Caco-2 (cell line): ENCODE measurements around the gene FRMD8. TPM values are rescaled to one million over a fixed set of nuclear protein-coding genes. Genes with fewer than 3 reads are reported as not detected.

Experiments
- BruUV-seq: library from RNA; stranded (reverse); fragments of 400-500 nt; replicated peaks from 2 replicates; lab custom pipeline; 2021; lab: Mats Ljungman, UMichigan
- CTCF ChIA-PET: fragments of 300-600 bp; sonication (Branson Sonifier 250); formaldehyde crosslinking; loops from one replicate; lab custom pipeline; 2022; ENCODE audit warnings: antibody characterized with exemption; lab: Charles Lee
- POLR2A ChIA-PET: fragments of 300-600 bp; sonication (Branson Sonifier 250); formaldehyde crosslinking; loops from one replicate; lab custom pipeline; 2022; ENCODE audit warnings: antibody characterized with exemption; lab: Charles Lee
- DNase-seq, 2 experiments: peaks; one replicate each; pipeline versions ENCODE4 v3.0.0 to v3.0.0-alpha.2; 2020 to 2022
- H3K27me3 ChIP-seq: replicated peaks from 2 replicates; pipeline ENCODE4 v1.6.0; 2011; ENCODE audit warnings: low read length; ENCODE audit not compliant: control insufficient read depth, insufficient read depth
- H3K36me3 ChIP-seq: 2 replicates; pipeline ENCODE4 v1.5.1; 2011; ENCODE audit warnings: low read length; ENCODE audit not compliant: control insufficient read depth, insufficient read depth
- H3K4me1 ChIP-seq: fragments of 250-450 bp; sonication (Bioruptor Pico); 2 replicates; pipeline ENCODE4 v1.5.1; 2020; ENCODE audit warnings: mild to moderate bottlenecking
- H3K4me3 ChIP-seq: 2 replicates; pipeline ENCODE4 v1.5.1; 2011; ENCODE audit warnings: low read depth, mild to moderate bottlenecking, control low read depth, low read length
- H3K9me3 ChIP-seq: fragments of 250-450 bp; sonication (Bioruptor Pico); 2 replicates; pipeline ENCODE4 v1.5.1; 2020; ENCODE audit warnings: mild to moderate bottlenecking, moderate library complexity
- H3K27ac Mint-ChIP-seq: one replicate; pipeline ENCODE4 v1.8.0; 2022; ENCODE audit warnings: mixed read lengths; ENCODE audit not compliant: unreplicated experiment
- H3K27me3 Mint-ChIP-seq: one replicate; pipeline ENCODE4 v1.8.0; 2022; ENCODE audit warnings: mixed read lengths; ENCODE audit not compliant: insufficient read depth, unreplicated experiment
- H3K36me3 Mint-ChIP-seq: one replicate; pipeline ENCODE4 v1.8.0; 2022; ENCODE audit warnings: mild to moderate bottlenecking, mixed read lengths; ENCODE audit not compliant: insufficient read depth, unreplicated experiment
- H3K4me1 Mint-ChIP-seq: one replicate; pipeline ENCODE4 v1.8.0; 2022; ENCODE audit warnings: low read depth, mixed read lengths; ENCODE audit not compliant: unreplicated experiment
- H3K4me3 Mint-ChIP-seq: one replicate; pipeline ENCODE4 v1.8.0; 2022; ENCODE audit warnings: mild to moderate bottlenecking, moderate library complexity, mixed read lengths; ENCODE audit not compliant: unreplicated experiment
- H3K9me3 Mint-ChIP-seq: one replicate; pipeline ENCODE4 v1.8.0; 2022; ENCODE audit warnings: mixed read lengths; ENCODE audit not compliant: unreplicated experiment
- intact Hi-C: fragments of 100-400 bp; cut with micrococcal nuclease; formaldehyde crosslinking; loops from one replicate; pipeline ENCODE4 v1.10.0; 2022; ENCODE audit not compliant: unreplicated experiment
- total RNA-seq: library from RNA; stranded (reverse); gene quantifications from 2 replicates; pipeline ENCODE4 v1.2.3, GENCODE V29; 2022
- TF ChIP-seq, protein P1 (sequence below), 2 experiments: fragments of 200-600 bp in 1 of 2; IDR thresholded peaks; 1 replicate in 1 of 2; 2 replicates in 1 of 2; pipeline versions ENCODE4 v1.5.1 to v1.8.0; 2011 to 2022; ENCODE audit warnings: antibody characterized with exemption in 1 of 2, control low read depth in 1 of 2, inconsistent platforms in 1 of 2, low read depth in 1 of 2, low read length in 1 of 2, mild to moderate bottlenecking in 1 of 2, moderate library complexity in 1 of 2; ENCODE audit not compliant: insufficient read depth in 1 of 2, severe bottlenecking in 1 of 2, unreplicated experiment in 1 of 2

The FRMD8 gene
- total RNA-seq, 1 experiment from 2014 or later: 38.2 TPM

DNA sequence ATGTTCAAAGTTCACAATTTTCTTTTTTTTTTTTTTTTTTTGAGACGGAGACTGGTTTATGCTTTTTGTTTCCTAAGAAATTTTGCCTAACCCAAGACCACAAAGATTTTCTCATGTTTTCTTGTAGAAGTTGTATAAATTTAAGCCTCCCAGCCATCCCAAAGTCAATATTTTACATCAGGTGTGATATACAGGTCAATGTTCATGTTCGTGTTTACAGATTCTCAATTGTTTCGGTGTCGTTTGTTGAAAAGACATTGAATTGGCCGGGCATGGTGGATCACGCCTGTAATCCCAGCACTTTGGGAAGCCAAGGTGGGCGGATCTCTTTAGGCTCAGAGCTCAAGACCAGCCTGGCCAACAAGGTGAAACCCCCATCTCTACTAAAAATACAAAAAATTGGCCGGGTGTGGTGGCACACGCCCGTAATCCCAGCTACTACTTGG, 15.4 kb downstream of the FRMD8 start:
- CTCF ChIA-PET: interaction anchor here (0.6 to 0.9 kb wide), 3 partner anchors 15 to 87 kb away, joined by 3 to 12 read pairs (median 5); partner anchors contain the start of gene FRMD8
- no peak overlapping the region for H3K27ac Mint-ChIP-seq
- peaks cover 4% of the 10 kb centered on the region for H3K4me1 Mint-ChIP-seq
- peaks cover 76% of the 10 kb centered on the region for H3K36me3 Mint-ChIP-seq
- no peaks in the 10 kb centered on the region for H3K9me3 Mint-ChIP-seq
- no peak overlapping the region for H3K4me3 Mint-ChIP-seq
- TF ChIP-seq, protein P1, sequence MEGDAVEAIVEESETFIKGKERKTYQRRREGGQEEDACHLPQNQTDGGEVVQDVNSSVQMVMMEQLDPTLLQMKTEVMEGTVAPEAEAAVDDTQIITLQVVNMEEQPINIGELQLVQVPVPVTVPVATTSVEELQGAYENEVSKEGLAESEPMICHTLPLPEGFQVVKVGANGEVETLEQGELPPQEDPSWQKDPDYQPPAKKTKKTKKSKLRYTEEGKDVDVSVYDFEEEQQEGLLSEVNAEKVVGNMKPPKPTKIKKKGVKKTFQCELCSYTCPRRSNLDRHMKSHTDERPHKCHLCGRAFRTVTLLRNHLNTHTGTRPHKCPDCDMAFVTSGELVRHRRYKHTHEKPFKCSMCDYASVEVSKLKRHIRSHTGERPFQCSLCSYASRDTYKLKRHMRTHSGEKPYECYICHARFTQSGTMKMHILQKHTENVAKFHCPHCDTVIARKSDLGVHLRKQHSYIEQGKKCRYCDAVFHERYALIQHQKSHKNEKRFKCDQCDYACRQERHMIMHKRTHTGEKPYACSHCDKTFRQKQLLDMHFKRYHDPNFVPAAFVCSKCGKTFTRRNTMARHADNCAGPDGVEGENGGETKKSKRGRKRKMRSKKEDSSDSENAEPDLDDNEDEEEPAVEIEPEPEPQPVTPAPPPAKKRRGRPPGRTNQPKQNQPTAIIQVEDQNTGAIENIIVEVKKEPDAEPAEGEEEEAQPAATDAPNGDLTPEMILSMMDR (IDR thresholded peaks at IDR 0.05; ENCODE audit: insufficient read depth in 1 of 2, low read depth in 1 of 2, low read length in 1 of 2, severe bottlenecking in 1 of 2, unreplicated experiment in 1 of 2): no peak
- H3K27me3 Mint-ChIP-seq: no peaks in the 10 kb centered on the region
- Histone ChIP-seq H3K36me3 (peaks cover 7% of the 10 kb centered on the region), H3K27me3 (no peaks in the 10 kb centered on the region), H3K4me3 (no peak overlapping the region), H3K9me3 (no peaks in the 10 kb centered on the region), H3K4me1 (0 out of 2 replicates have a peak, but pooled peaks cover 3% of the 10 kb centered on the region)
- DNase-seq: no peak
- intact Hi-C loops: no loop called here
- POLR2A ChIA-PET: interaction anchor here (0.6 kb wide), 1 partner anchor 70 kb away, joined by 3 read pairs; no protein-coding TSS in a partner anchor
- BruUV-seq: no TSS peak

DNA sequence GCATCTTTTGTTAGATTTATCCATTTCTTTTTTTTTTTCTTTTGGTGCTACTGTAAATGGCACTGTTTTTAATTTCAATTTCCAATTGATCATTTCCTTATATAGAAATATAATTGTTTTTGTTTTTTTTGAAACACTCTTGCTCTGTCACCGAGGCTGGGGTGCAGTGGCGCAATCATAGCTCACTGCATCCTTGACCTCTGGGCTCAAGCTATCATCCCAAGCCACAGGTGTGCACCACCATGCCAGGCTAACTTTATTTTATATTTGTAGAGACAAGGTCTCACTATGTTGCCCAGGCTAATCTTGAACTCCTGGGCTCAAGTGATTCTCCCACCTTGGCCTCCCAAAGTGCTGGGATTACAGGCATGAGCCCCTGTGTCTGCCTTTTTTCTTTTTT, 16.4 kb downstream of the FRMD8 start:
- TF ChIP-seq, protein P1 (IDR thresholded peaks at IDR 0.05; ENCODE audit: insufficient read depth in 1 of 2, low read depth in 1 of 2, low read length in 1 of 2, severe bottlenecking in 1 of 2, unreplicated experiment in 1 of 2): no peak
- H3K9me3 ChIP-seq: no peaks in the 10 kb centered on the region
- H3K4me1 Mint-ChIP-seq: peaks cover 4% of the 10 kb centered on the region
- no peaks in the 10 kb centered on the region for H3K27me3 Mint-ChIP-seq
- H3K27ac Mint-ChIP-seq: no peak overlapping the region
- no peak for DNase-seq
- ChIA-PET CTCF (no interaction called here), POLR2A (no interaction called here)
- no peaks in the 10 kb centered on the region for H3K9me3 Mint-ChIP-seq
- peaks cover 78% of the 10 kb centered on the region for H3K36me3 Mint-ChIP-seq
- H3K27me3 ChIP-seq: no peaks in the 10 kb centered on the region
- 0 out of 2 replicates have a peak, but pooled peaks cover 3% of the 10 kb centered on the region for H3K4me1 ChIP-seq
- no peak overlapping the region for H3K4me3 Mint-ChIP-seq
- peaks cover 7% of the 10 kb centered on the region for H3K36me3 ChIP-seq
- no peak overlapping the region for H3K4me3 ChIP-seq
- BruUV-seq: no TSS peak
- intact Hi-C loops: no loop called here

DNA sequence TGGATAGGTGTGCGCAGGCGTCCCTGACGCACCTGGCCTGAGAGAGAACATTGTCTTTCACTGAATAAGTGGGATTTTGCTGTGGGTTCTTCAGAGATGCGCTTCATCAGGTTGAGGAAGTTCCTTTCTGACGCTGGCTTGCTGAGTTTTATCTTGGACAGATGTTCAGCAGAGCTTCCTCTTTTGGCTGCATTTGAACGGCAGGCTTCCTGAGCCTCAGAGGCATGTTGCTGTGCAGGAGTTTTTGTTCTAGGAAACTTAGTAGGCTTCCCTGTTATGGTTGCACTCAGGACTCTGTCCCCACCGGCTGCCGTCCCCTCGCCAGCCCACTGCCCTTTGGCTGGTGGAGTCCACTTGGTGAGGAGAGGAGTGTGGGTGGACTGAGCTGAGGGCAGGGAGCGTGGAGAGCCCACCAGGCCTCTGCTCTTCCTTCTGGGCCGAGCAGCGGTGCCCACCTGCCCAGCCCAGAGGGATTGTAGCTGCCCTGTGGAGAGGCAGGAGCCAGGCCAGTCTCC, 17.2 kb downstream of the FRMD8 start:
- no peaks in the 10 kb centered on the region for H3K27me3 Mint-ChIP-seq
- no peak overlapping the region for H3K4me3 Mint-ChIP-seq
- H3K4me3 ChIP-seq: no peak overlapping the region
- peaks cover 76% of the 10 kb centered on the region for H3K36me3 Mint-ChIP-seq
- peaks cover 4% of the 10 kb centered on the region; the same call in 1 of the 2 replicates for H3K36me3 ChIP-seq
- no peaks in the 10 kb centered on the region for H3K27me3 ChIP-seq
- H3K27ac Mint-ChIP-seq: no peak overlapping the region
- ChIA-PET POLR2A (no interaction called here), CTCF (no interaction called here)
- TF ChIP-seq, protein P1 (IDR thresholded peaks at IDR 0.05; ENCODE audit: insufficient read depth in 1 of 2, low read depth in 1 of 2, low read length in 1 of 2, severe bottlenecking in 1 of 2, unreplicated experiment in 1 of 2): no peak
- H3K4me1 Mint-ChIP-seq: peaks cover 4% of the 10 kb centered on the region
- H3K4me1 ChIP-seq: 0 out of 2 replicates have a peak, but pooled peaks cover 3% of the 10 kb centered on the region
- intact Hi-C loops: no loop called here
- no TSS peak for BruUV-seq
- H3K9me3 Mint-ChIP-seq: no peaks in the 10 kb centered on the region
- DNase-seq: no peak
- no peaks in the 10 kb centered on the region for H3K9me3 ChIP-seq
